Measurements from ENCODE around the gene DRD4.

Gene DRD4

DNA sequence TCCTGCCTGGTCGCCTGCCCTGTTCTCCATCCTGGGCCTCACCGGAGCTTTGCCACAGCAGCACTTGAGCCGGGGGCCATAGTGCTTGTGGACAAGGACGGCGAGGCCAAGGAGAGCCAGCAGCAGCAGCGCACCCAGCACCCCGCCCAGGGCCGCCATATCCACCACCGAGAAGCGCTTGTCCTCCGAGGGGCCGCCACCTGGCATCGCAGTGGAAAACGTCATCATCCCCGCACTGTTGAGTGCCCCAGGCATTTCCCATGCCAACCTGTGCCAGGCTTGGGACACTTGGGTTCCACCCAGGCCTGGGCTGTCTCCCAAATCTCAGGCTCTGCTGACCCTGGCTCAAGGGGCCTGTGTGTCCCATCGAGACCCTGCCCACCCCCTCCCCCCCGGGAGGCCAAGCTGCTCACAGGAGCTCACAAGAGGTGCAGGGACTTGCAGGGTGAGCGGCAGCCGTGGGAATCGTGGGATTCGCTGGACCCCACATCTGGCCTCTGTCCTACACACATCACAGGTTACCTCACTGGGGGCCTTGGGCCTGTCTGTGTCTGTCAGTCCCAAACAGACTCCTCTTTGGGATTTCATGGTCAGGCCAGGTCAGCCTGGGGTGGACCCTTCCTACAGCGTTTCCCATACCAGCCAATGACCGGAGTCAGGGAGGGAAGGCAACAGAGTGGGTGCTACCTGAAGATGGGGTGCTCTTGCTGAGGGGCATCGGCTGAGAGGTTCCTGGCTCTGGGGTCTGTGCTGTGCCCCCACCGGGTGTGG lies 19.0 kb upstream of the DRD4 start:
- no peak overlapping the region for H2BK5ac ChIP-seq (ENCODE audit: low read depth, low read length, poor library complexity, severe bottlenecking)
- H3K18ac ChIP-seq (ENCODE audit: low read depth in 1 of 2, low read length in 2 of 2) = no peak overlapping the region
- H3K23ac ChIP-seq (ENCODE audit: low read length in 2 of 2) = no peak overlapping the region
- H3K14ac ChIP-seq (ENCODE audit: low read length in 2 of 2) = no peak overlapping the region
- H3K4ac ChIP-seq (ENCODE audit: low read depth in 1 of 2, low read length in 2 of 2) = no peak overlapping the region
- no peak overlapping the region for H2BK120ac ChIP-seq (ENCODE audit: low read depth, low read length)
- peaks cover 35% of the 10 kb centered on the region for H3K4me1 ChIP-seq (ENCODE audit: control insufficient read depth, insufficient read depth, low read depth, low read length)
- no peak overlapping the region for H3K9ac ChIP-seq (ENCODE audit: low read length)
- H3K79me1 ChIP-seq (replicated peaks; ENCODE audit: low read length, poor library complexity, severe bottlenecking) = peaks cover 32% of the 10 kb centered on the region
- H3K4me3 ChIP-seq (ENCODE audit: insufficient read depth in 1 of 2, low read depth in 1 of 2, low read length in 2 of 2) = no peak overlapping the region
- no peak overlapping the region for H3K4me2 ChIP-seq (ENCODE audit: low read length, poor library complexity, severe bottlenecking)
- H2BK12ac ChIP-seq (ENCODE audit: low read length in 2 of 2) = no peak overlapping the region
- H4K8ac ChIP-seq (ENCODE audit: low read length) = no peak overlapping the region
- no peak for DNase-seq
- no peak overlapping the region for H4K91ac ChIP-seq (ENCODE audit: low read length)
- H3K36me3 ChIP-seq (ENCODE audit: control insufficient read depth in 1 of 2, insufficient read depth in 2 of 2, low read depth in 1 of 2, low read length in 2 of 2) = peaks cover 11 to 76% of the 10 kb centered on the region in 2 experiments
- no peak overlapping the region for H2AFZ ChIP-seq (ENCODE audit: low read depth, low read length)
- no peaks in the 10 kb centered on the region for H3K27me3 ChIP-seq (ENCODE audit: control insufficient read depth in 1 of 2, insufficient read depth in 1 of 2, low read length in 2 of 2)
- H3K9me3 ChIP-seq (ENCODE audit: control insufficient read depth, low read length) = no peaks in the 10 kb centered on the region
- WGBS = 94% methylated on average over 25 of the region's 25 CpGs
- no peak overlapping the region for H3K27ac ChIP-seq (ENCODE audit: low read length, poor library complexity, severe bottlenecking)
- H2AK5ac ChIP-seq (ENCODE audit: low read length, severe bottlenecking) = no peak overlapping the region
- no peak overlapping the region for H2BK15ac ChIP-seq (ENCODE audit: low read depth, poor library complexity, severe bottlenecking)

DNA sequence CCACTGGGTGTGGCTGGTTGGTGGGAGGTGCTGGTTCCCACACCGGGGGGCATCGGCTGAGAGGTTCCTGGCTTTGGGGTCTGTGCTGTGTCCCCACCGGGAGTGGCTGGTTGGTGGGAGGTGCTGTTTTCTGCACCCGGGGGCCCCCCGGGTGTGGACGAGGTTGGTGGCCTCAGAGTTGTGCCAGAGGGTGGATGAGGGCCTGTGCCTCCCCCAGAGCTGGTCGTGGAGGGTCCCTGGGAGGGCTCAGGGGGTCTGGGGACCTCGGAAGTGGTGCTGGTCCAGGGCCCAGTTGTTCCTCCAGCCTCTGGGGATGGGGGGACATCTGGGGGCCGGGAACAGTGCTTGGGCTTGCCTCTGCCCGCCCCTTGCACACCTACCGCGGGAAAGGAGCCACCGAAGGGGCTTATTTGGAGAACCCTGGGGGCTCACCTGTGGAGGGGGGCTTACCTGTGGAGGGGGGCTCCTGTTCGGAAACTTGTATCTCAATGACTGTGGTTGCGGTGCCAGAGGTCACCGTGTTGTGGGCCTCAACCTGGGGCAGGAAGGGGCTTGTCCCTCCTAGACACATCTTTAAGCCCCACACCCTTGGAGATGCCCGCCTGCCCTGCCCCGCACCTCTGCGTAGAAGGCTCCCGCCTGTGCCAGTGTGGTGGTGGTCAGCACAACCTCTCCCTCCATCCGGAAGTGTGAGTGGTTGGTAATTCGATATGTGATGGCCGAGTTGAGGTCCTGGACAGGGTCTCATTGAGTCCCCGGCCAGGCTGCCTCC lies 18.0 kb upstream of the DRD4 start:
- Histone ChIP-seq H3K18ac (ENCODE audit: low read depth in 1 of 2, low read length in 2 of 2) (no peak overlapping the region), H2BK15ac (ENCODE audit: low read depth, poor library complexity, severe bottlenecking) (no peak overlapping the region), H3K27ac (ENCODE audit: low read length, poor library complexity, severe bottlenecking) (no peak overlapping the region), H4K91ac (ENCODE audit: low read length) (no peak overlapping the region), H2BK120ac (ENCODE audit: low read depth, low read length) (no peak overlapping the region), H3K27me3 (ENCODE audit: control insufficient read depth in 1 of 2, insufficient read depth in 1 of 2, low read length in 2 of 2) (no peaks in the 10 kb centered on the region), H3K23ac (ENCODE audit: low read length in 2 of 2) (no peak overlapping the region), H3K14ac (ENCODE audit: low read length in 2 of 2) (no peak overlapping the region), H3K4me1 (ENCODE audit: control insufficient read depth, insufficient read depth, low read depth, low read length) (peaks cover 29% of the 10 kb centered on the region), H3K79me1 (replicated peaks; ENCODE audit: low read length, poor library complexity, severe bottlenecking) (peaks cover 30% of the 10 kb centered on the region), H2AFZ (ENCODE audit: low read depth, low read length) (no peak overlapping the region), H2BK5ac (ENCODE audit: low read depth, low read length, poor library complexity, severe bottlenecking) (no peak overlapping the region), H3K9me3 (ENCODE audit: control insufficient read depth, low read length) (no peaks in the 10 kb centered on the region), H3K36me3 (ENCODE audit: control insufficient read depth in 1 of 2, insufficient read depth in 2 of 2, low read depth in 1 of 2, low read length in 2 of 2) (peaks cover 8 to 74% of the 10 kb centered on the region in 2 experiments), H4K8ac (ENCODE audit: low read length) (no peak overlapping the region), H3K4ac (ENCODE audit: low read depth in 1 of 2, low read length in 2 of 2) (no peak overlapping the region), H2AK5ac (ENCODE audit: low read length, severe bottlenecking) (no peak overlapping the region), H3K4me3 (ENCODE audit: insufficient read depth in 1 of 2, low read depth in 1 of 2, low read length in 2 of 2) (peak overlapping the region in 1 of 2 experiments; percentile 26), H3K4me2 (ENCODE audit: low read length, poor library complexity, severe bottlenecking) (no peak overlapping the region), H2BK12ac (ENCODE audit: low read length in 2 of 2) (no peak overlapping the region), H3K9ac (ENCODE audit: low read length) (no peak overlapping the region)
- no peak for DNase-seq
- 94% methylated on average over 22 of the region's 24 CpGs for WGBS

DNA sequence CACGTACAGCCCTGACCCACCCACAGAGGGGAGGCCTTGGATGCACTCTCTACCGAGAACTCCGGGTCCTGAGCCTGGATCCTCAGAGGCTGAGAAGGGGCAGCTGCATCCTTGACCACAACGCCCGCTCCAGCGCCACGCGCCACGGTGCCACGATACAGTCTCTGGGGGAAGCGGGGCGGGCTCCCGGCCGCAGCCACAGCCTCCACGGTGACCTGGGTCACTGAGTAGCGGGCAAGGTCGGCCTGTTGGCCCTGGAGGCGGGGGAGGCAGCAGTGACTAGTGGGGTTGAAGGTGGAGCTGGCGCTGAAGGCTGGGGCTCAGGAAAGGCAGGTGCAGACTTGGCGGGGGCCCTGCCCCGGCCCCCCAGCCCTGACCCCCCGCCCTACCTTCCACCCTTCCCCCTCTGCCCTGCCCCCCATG lies 17.4 kb upstream of the DRD4 start:
- Histone ChIP-seq H3K4me1 (ENCODE audit: control insufficient read depth, insufficient read depth, low read depth, low read length) (peaks cover 26% of the 10 kb centered on the region), H3K9me3 (ENCODE audit: control insufficient read depth, low read length) (no peaks in the 10 kb centered on the region), H3K4ac (ENCODE audit: low read depth in 1 of 2, low read length in 2 of 2) (no peak overlapping the region), H3K27me3 (ENCODE audit: control insufficient read depth in 1 of 2, insufficient read depth in 1 of 2, low read length in 2 of 2) (peaks cover 0 to 2% of the 10 kb centered on the region in 2 experiments), H2BK5ac (ENCODE audit: low read depth, low read length, poor library complexity, severe bottlenecking) (no peak overlapping the region), H2BK120ac (ENCODE audit: low read depth, low read length) (no peak overlapping the region), H3K4me2 (ENCODE audit: low read length, poor library complexity, severe bottlenecking) (no peak overlapping the region), H2AK5ac (ENCODE audit: low read length, severe bottlenecking) (no peak overlapping the region), H3K79me1 (replicated peaks; ENCODE audit: low read length, poor library complexity, severe bottlenecking) (peaks cover 26% of the 10 kb centered on the region), H4K91ac (ENCODE audit: low read length) (no peak overlapping the region), H3K36me3 (ENCODE audit: control insufficient read depth in 1 of 2, insufficient read depth in 2 of 2, low read depth in 1 of 2, low read length in 2 of 2) (peaks cover 8 to 74% of the 10 kb centered on the region in 2 experiments), H3K14ac (ENCODE audit: low read length in 2 of 2) (no peak overlapping the region), H3K9ac (ENCODE audit: low read length) (no peak overlapping the region), H3K23ac (ENCODE audit: low read length in 2 of 2) (no peak overlapping the region), H2AFZ (ENCODE audit: low read depth, low read length) (no peak overlapping the region), H2BK15ac (ENCODE audit: low read depth, poor library complexity, severe bottlenecking) (no peak overlapping the region), H4K8ac (ENCODE audit: low read length) (no peak overlapping the region), H2BK12ac (ENCODE audit: low read length in 2 of 2) (no peak overlapping the region), H3K4me3 (ENCODE audit: insufficient read depth in 1 of 2, low read depth in 1 of 2, low read length in 2 of 2) (no peak overlapping the region), H3K18ac (ENCODE audit: low read depth in 1 of 2, low read length in 2 of 2) (no peak overlapping the region), H3K27ac (ENCODE audit: low read length, poor library complexity, severe bottlenecking) (no peak overlapping the region)
- WGBS = 96% methylated on average over 16 of the region's 22 CpGs
- no peak for DNase-seq

DNA sequence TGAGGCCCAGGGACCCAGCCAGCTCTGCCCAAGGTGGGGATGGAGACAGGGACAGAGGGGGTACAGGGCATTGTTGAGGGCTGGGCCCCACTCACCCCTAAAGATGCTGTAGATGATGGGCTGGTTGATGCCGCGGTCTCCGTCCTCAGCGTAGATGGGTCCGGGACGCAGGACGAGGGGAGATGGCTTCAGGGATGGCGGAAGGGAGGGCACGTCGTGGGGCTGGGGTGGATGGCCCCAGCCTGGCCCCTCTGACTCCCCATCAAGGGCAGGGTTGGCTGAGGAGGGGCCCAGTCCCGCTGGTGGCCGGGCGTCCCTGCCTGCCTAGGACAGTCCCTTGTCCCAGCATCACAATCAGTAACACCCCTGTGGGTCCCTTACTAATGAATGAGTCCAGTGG lies 16.9 kb upstream of the DRD4 start:
- no peak overlapping the region for H2AK5ac ChIP-seq (ENCODE audit: low read length, severe bottlenecking)
- H3K18ac ChIP-seq (ENCODE audit: low read depth in 1 of 2, low read length in 2 of 2) = no peak overlapping the region
- 96% methylated on average over 13 of the region's 13 CpGs for WGBS

More for the DNA sequence above, 16.9 kb upstream of the DRD4 start:
- no peak overlapping the region for H4K8ac ChIP-seq (ENCODE audit: low read length)
- peaks cover 0 to 3% of the 10 kb centered on the region in 2 experiments for H3K27me3 ChIP-seq (ENCODE audit: control insufficient read depth in 1 of 2, insufficient read depth in 1 of 2, low read length in 2 of 2)
- no peak overlapping the region for H3K9ac ChIP-seq (ENCODE audit: low read length)
- no peak overlapping the region for H2BK12ac ChIP-seq (ENCODE audit: low read length in 2 of 2)
- peaks cover 8 to 71% of the 10 kb centered on the region in 2 experiments for H3K36me3 ChIP-seq (ENCODE audit: control insufficient read depth in 1 of 2, insufficient read depth in 2 of 2, low read depth in 1 of 2, low read length in 2 of 2)
- H4K91ac ChIP-seq (ENCODE audit: low read length) = peak overlapping the region; percentile 54
- DNase-seq = no peak
- no peaks in the 10 kb centered on the region for H3K9me3 ChIP-seq (ENCODE audit: control insufficient read depth, low read length)
- H2BK15ac ChIP-seq (ENCODE audit: low read depth, poor library complexity, severe bottlenecking) = no peak overlapping the region
- H2BK120ac ChIP-seq (ENCODE audit: low read depth, low read length) = no peak overlapping the region
- H3K79me1 ChIP-seq (replicated peaks; ENCODE audit: low read length, poor library complexity, severe bottlenecking) = peaks cover 26% of the 10 kb centered on the region
- no peak overlapping the region for H3K27ac ChIP-seq (ENCODE audit: low read length, poor library complexity, severe bottlenecking)
- H2BK5ac ChIP-seq (ENCODE audit: low read depth, low read length, poor library complexity, severe bottlenecking) = no peak overlapping the region
- H3K14ac ChIP-seq (ENCODE audit: low read length in 2 of 2) = no peak overlapping the region
- H3K23ac ChIP-seq (ENCODE audit: low read length in 2 of 2) = no peak overlapping the region
- no peak overlapping the region for H2AFZ ChIP-seq (ENCODE audit: low read depth, low read length)
- H3K4me1 ChIP-seq (ENCODE audit: control insufficient read depth, insufficient read depth, low read depth, low read length) = peaks cover 22% of the 10 kb centered on the region
- H3K4me3 ChIP-seq (ENCODE audit: insufficient read depth in 1 of 2, low read depth in 1 of 2, low read length in 2 of 2) = no peak overlapping the region
- no peak overlapping the region for H3K4ac ChIP-seq (ENCODE audit: low read depth in 1 of 2, low read length in 2 of 2)
- no peak overlapping the region for H3K4me2 ChIP-seq (ENCODE audit: low read length, poor library complexity, severe bottlenecking)
